ENCODE results near the gene TCAF1.

DNA sequence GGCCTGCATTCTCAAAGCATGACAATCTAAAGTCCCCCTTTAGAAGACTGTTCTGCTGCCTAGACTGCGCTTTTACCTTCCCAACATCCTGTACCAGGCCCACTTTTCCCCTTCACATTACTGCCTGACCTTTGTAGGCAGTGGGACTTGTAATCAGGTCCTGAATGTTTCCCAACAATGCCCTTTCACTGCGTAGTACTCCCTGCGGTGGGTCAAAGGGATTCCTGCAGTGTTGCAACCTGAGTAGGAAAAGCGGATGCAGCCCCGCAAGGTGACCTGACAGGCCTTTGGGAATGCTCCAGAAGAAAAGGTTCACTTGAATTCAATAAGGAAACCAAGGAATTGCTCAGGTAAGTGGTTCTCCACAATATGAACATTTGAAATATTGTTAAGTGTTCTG lies 4.9 kb upstream of the TCAF1 start:
- TF ChIP-seq, protein P1, sequence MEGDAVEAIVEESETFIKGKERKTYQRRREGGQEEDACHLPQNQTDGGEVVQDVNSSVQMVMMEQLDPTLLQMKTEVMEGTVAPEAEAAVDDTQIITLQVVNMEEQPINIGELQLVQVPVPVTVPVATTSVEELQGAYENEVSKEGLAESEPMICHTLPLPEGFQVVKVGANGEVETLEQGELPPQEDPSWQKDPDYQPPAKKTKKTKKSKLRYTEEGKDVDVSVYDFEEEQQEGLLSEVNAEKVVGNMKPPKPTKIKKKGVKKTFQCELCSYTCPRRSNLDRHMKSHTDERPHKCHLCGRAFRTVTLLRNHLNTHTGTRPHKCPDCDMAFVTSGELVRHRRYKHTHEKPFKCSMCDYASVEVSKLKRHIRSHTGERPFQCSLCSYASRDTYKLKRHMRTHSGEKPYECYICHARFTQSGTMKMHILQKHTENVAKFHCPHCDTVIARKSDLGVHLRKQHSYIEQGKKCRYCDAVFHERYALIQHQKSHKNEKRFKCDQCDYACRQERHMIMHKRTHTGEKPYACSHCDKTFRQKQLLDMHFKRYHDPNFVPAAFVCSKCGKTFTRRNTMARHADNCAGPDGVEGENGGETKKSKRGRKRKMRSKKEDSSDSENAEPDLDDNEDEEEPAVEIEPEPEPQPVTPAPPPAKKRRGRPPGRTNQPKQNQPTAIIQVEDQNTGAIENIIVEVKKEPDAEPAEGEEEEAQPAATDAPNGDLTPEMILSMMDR (IDR thresholded peaks at IDR 0.05 in 2 of 3, conservative IDR thresholded peaks at IDR 0.05 in 1 of 3; ENCODE audit: borderline replicate concordance in 1 of 3, insufficient read depth in 1 of 3, low read depth in 2 of 3, low read length in 2 of 3): no peak
- TF ChIP-seq, protein P2, sequence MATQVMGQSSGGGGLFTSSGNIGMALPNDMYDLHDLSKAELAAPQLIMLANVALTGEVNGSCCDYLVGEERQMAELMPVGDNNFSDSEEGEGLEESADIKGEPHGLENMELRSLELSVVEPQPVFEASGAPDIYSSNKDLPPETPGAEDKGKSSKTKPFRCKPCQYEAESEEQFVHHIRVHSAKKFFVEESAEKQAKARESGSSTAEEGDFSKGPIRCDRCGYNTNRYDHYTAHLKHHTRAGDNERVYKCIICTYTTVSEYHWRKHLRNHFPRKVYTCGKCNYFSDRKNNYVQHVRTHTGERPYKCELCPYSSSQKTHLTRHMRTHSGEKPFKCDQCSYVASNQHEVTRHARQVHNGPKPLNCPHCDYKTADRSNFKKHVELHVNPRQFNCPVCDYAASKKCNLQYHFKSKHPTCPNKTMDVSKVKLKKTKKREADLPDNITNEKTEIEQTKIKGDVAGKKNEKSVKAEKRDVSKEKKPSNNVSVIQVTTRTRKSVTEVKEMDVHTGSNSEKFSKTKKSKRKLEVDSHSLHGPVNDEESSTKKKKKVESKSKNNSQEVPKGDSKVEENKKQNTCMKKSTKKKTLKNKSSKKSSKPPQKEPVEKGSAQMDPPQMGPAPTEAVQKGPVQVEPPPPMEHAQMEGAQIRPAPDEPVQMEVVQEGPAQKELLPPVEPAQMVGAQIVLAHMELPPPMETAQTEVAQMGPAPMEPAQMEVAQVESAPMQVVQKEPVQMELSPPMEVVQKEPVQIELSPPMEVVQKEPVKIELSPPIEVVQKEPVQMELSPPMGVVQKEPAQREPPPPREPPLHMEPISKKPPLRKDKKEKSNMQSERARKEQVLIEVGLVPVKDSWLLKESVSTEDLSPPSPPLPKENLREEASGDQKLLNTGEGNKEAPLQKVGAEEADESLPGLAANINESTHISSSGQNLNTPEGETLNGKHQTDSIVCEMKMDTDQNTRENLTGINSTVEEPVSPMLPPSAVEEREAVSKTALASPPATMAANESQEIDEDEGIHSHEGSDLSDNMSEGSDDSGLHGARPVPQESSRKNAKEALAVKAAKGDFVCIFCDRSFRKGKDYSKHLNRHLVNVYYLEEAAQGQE (IDR thresholded peaks at IDR 0.05; ENCODE audit: low read depth): no peak
- TF ChIP-seq POLR2AphosphoS5 (IDR thresholded peaks at IDR 0.05; ENCODE audit: low read depth, low read length) (no peak), CEBPB (IDR thresholded peaks at IDR 0.05; ENCODE audit: low read depth) (no peak), SIN3A (IDR thresholded peaks at IDR 0.05; ENCODE audit: low read depth) (no peak), EZH2phosphoT487 (IDR thresholded peaks at IDR 0.05; ENCODE audit: borderline replicate concordance) (no peak), EGR1 (IDR thresholded peaks at IDR 0.05; ENCODE audit: low read depth) (no peak), POLR2A (IDR thresholded peaks at IDR 0.05; ENCODE audit: borderline replicate concordance, extremely low read depth, insufficient read depth, insufficient read length) (no peak), YY1 (IDR thresholded peaks at IDR 0.05; ENCODE audit: extremely low read depth, insufficient replicate concordance, low read depth, low read length) (no peak), TCF7L2 (IDR thresholded peaks at IDR 0.05; ENCODE audit: borderline replicate concordance, extremely low read depth, insufficient read depth, insufficient read length) (no peak), SRF (IDR thresholded peaks at IDR 0.05; ENCODE audit: low read depth) (no peak), ZNF274 (IDR thresholded peaks at IDR 0.05; ENCODE audit: low read depth, low read length) (no peak)
- TF ChIP-seq, protein P3, sequence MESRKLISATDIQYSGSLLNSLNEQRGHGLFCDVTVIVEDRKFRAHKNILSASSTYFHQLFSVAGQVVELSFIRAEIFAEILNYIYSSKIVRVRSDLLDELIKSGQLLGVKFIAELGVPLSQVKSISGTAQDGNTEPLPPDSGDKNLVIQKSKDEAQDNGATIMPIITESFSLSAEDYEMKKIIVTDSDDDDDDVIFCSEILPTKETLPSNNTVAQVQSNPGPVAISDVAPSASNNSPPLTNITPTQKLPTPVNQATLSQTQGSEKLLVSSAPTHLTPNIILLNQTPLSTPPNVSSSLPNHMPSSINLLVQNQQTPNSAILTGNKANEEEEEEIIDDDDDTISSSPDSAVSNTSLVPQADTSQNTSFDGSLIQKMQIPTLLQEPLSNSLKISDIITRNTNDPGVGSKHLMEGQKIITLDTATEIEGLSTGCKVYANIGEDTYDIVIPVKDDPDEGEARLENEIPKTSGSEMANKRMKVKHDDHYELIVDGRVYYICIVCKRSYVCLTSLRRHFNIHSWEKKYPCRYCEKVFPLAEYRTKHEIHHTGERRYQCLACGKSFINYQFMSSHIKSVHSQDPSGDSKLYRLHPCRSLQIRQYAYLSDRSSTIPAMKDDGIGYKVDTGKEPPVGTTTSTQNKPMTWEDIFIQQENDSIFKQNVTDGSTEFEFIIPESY (IDR thresholded peaks at IDR 0.05; ENCODE audit: extremely low read depth, insufficient replicate concordance, low read length): no peak
